Endothelial cell of umbilical vein (primary cell): ENCODE data around the gene CD101. TPM values are rescaled to one million over a fixed set of nuclear protein-coding genes. Genes with fewer than 3 reads are reported as not detected.

Experiments used
- BruUV-seq: library from RNA; stranded (reverse); fragments of 400-500 nt; replicated peaks from 2 replicates; lab custom pipeline; 2021; lab: Mats Ljungman, UMichigan
- CTCF ChIA-PET: fragments of 300-600, 350-600 bp; sonication (Branson Sonifier 250); formaldehyde crosslinking; loops from one replicate; lab custom pipeline; 2021; ENCODE audit warnings: antibody characterized with exemption, inconsistent platforms; lab: Charles Lee
- POLR2A ChIA-PET: fragments of 300-600, 350-600 bp; sonication (Branson Sonifier 250); formaldehyde crosslinking; loops from one replicate; lab custom pipeline; 2021; ENCODE audit warnings: antibody characterized with exemption, inconsistent platforms; lab: Charles Lee
- DNase-seq: peaks from one replicate; pipeline ENCODE4 v3.0.0-alpha.2; 2011; ENCODE audit warnings: low read depth, low spot score
- FAIRE-seq: peaks from 2 replicates; lab custom pipeline; 2011; peaks lifted over from hg19 to GRCh38; lab: Jason Lieb, UNC
- H2AFZ ChIP-seq: 2 replicates; pipeline ENCODE4 v1.6.0; 2012; ENCODE audit warnings: low read depth, low read length, control low read depth, inconsistent platforms
- H3K27ac ChIP-seq: 2 replicates; pipeline ENCODE4 v1.5.1; 2011; ENCODE audit warnings: low read depth, mild to moderate bottlenecking, control low read depth, low read length, moderate library complexity; ENCODE audit not compliant: insufficient read depth
- H3K27me3 ChIP-seq, 2 experiments: 2 replicates each; pipeline versions ENCODE4 v1.6.0 to v1.6.1; 2011; ENCODE audit warnings: low read length in 2 of 2, mixed read lengths in 1 of 2; ENCODE audit not compliant: control insufficient read depth in 2 of 2, insufficient read depth in 2 of 2
- H3K36me3 ChIP-seq, 2 experiments: 2 replicates in 1 of 2; 3 replicates in 1 of 2; pipeline ENCODE4 v1.5.1; 2011; ENCODE audit warnings: low read length in 2 of 2, mild to moderate bottlenecking in 1 of 2, moderate library complexity in 1 of 2; ENCODE audit not compliant: control insufficient read depth in 2 of 2, insufficient read depth in 2 of 2; ENCODE audit errors: extremely low read depth in 1 of 2
- H3K4me1 ChIP-seq: 3 replicates; pipeline ENCODE4 v1.5.1; 2011; ENCODE audit warnings: mild to moderate bottlenecking, low read length; ENCODE audit not compliant: control insufficient read depth, insufficient read depth; ENCODE audit errors: extremely low read depth
- H3K4me2 ChIP-seq: 2 replicates; pipeline ENCODE4 v1.6.1; 2011; ENCODE audit warnings: low read length, control low read depth, mixed read lengths; ENCODE audit not compliant: insufficient read depth
- H3K4me3 ChIP-seq, 3 experiments: fragments of 200-600 bp in 1 of 3; sonication (generic), shearing (Covaris generic) in 1 of 3; replicated peaks in 1 of 3; 2 replicates each; pipeline ENCODE4 v1.5.1; 2011 to 2016; ENCODE audit warnings: control low read depth in 3 of 3, low read length in 3 of 3, mild to moderate bottlenecking in 2 of 3, inconsistent platforms in 1 of 3, low read depth in 1 of 3, moderate library complexity in 1 of 3; ENCODE audit not compliant: insufficient read depth in 1 of 3
- H3K79me2 ChIP-seq: 2 replicates; pipeline ENCODE4 v1.6.0; 2012; ENCODE audit warnings: low read length, inconsistent platforms; ENCODE audit not compliant: control insufficient read depth, insufficient read depth
- H3K9ac ChIP-seq: replicated peaks from 2 replicates; pipeline ENCODE3; 2011; ENCODE audit warnings: low read length, control low read depth; ENCODE audit not compliant: insufficient read depth; ENCODE audit errors: extremely low read depth
- H3K9me1 ChIP-seq: replicated peaks from 3 replicates; pipeline ENCODE4 v1.6.0; 2011; ENCODE audit warnings: mild to moderate bottlenecking, low read length; ENCODE audit not compliant: control insufficient read depth, insufficient read depth; ENCODE audit errors: extremely low read depth
- H3K9me3 ChIP-seq: replicated peaks from 2 replicates; pipeline ENCODE4 v1.5.1; 2012; ENCODE audit warnings: low read length, inconsistent platforms; ENCODE audit not compliant: control insufficient read depth, insufficient read depth
- H4K20me1 ChIP-seq: replicated peaks from 2 replicates; pipeline ENCODE3; 2011; ENCODE audit warnings: mild to moderate bottlenecking, low read length; ENCODE audit not compliant: control insufficient read depth, insufficient read depth; ENCODE audit errors: extremely low read depth
- EZH2 ChIP-seq: IDR thresholded peaks from 2 replicates; pipeline ENCODE4 v1.6.1; 2012; ENCODE audit warnings: borderline replicate concordance, low read depth, mild to moderate bottlenecking, moderate library complexity, low read length, inconsistent platforms; ENCODE audit not compliant: severe bottlenecking
- FOS ChIP-seq: IDR thresholded peaks from 2 replicates; pipeline ENCODE4 v1.6.1; 2011; ENCODE audit warnings: mild to moderate bottlenecking, low read length, moderate library complexity, borderline replicate concordance; ENCODE audit not compliant: insufficient read depth
- GATA2 ChIP-seq: IDR thresholded peaks from 2 replicates; pipeline ENCODE4 v1.7.0; 2011; ENCODE audit warnings: low read depth, mild to moderate bottlenecking, moderate library complexity, mixed read lengths, low read length; ENCODE audit not compliant: insufficient read length, insufficient read depth
- JUN ChIP-seq: IDR thresholded peaks from 2 replicates; pipeline ENCODE4 v1.6.1; 2011; ENCODE audit warnings: borderline replicate concordance, low read depth; ENCODE audit not compliant: insufficient read length, insufficient read depth
- MYC ChIP-seq: IDR thresholded peaks from one replicate; pipeline ENCODE4 v1.6.1; 2011; ENCODE audit warnings: mild to moderate bottlenecking, low read depth, low read length
- POLR2A ChIP-seq: IDR thresholded peaks from 2 replicates; pipeline ENCODE4 v1.6.1; 2012; ENCODE audit warnings: low read depth, mild to moderate bottlenecking, control low read depth, low read length
- POLR2AphosphoS5 ChIP-seq: IDR thresholded peaks from 2 replicates; pipeline ENCODE4 v1.6.1; 2012; ENCODE audit warnings: low read depth, mild to moderate bottlenecking, control low read depth, low read length, moderate library complexity; ENCODE audit not compliant: insufficient read depth
- dilution Hi-C: fragments of 300-500 bp; cut with MboI; formaldehyde crosslinking; loops from one replicate; pipeline ENCODE4 v1.15.0; 2019; ENCODE audit warnings: low sequenced_read_pairs; ENCODE audit not compliant: extremely low pct_ligation_motif_present
- intact Hi-C: fragments of 100-400 bp; cut with micrococcal nuclease; formaldehyde crosslinking; loops from one replicate; pipeline ENCODE4 v1.10.0; 2022
- polyA plus RNA-seq, 4 experiments: library from polyadenylated mRNA; depleted of rRNA in 3 of 4; stranded (reverse) in 3 of 4; unstranded in 1 of 4; fragments of >200 nt; gene quantifications; 2 replicates each; pipeline versions ENCODE4 v1.2.1 to v1.2.3, GENCODE V29; 2011 to 2012; ENCODE audit warnings: missing spikeins in 1 of 4
- total RNA-seq: library from RNA; stranded (reverse); gene quantifications from 2 replicates; pipeline ENCODE4 v1.2.3, GENCODE V29; 2021
- TF ChIP-seq, protein P1 (sequence below): IDR thresholded peaks from 2 replicates; pipeline ENCODE4 v1.6.1; 2011; ENCODE audit not compliant: insufficient read depth, insufficient read length
- TF ChIP-seq, protein P2 (sequence below), 2 donors: IDR thresholded peaks; 1 replicate in 1 of 2; 2 replicates in 1 of 2; pipeline ENCODE4 v1.5.1; 2011; ENCODE audit warnings: low read length in 2 of 2, mild to moderate bottlenecking in 2 of 2, moderate library complexity in 2 of 2, control low read depth in 1 of 2, inconsistent platforms in 1 of 2, low read depth in 1 of 2; ENCODE audit not compliant: insufficient read depth in 1 of 2; ENCODE audit errors: extremely low read depth in 1 of 2

The CD101 gene
- total and polyA plus RNA-seq, 2 donors (not counting 3 experiments of a cell fraction or from before 2014, with no cell fraction given), result 0.04 to 0.97 TPM

DNA sequence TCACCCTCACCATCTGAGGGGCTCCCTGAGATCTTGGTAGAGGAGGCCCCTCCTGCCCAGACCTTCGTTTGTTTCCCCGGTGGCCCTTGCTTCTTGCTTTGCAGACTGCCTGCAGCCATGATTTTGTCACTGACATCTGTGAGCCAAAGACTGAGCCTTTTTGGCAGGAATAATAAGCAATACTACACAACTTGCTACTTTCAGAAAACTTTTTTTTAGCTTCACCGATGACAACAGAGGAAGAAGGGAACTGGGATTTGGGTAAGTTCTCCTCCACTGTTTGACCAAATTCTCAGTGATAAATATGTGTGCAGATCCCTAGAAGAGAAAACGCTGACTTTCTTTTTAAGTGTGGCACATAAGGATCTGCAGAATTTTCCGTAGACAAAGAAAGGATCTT, 11.7 kb upstream of the CD101 start:
- no peaks in the 10 kb centered on the region for H3K9me1 ChIP-seq
- dilution Hi-C loops, result no loop called here
- no peaks in the 10 kb centered on the region for H3K9me3 ChIP-seq
- H3K4me3 ChIP-seq, result no peak overlapping the region
- H3K27ac ChIP-seq, result no peak overlapping the region
- TF ChIP-seq FOS, result no peak
- no peak for TF ChIP-seq JUN
- no peak for TF ChIP-seq EZH2
- no peak for TF ChIP-seq POLR2AphosphoS5
- TF ChIP-seq, protein P1, sequence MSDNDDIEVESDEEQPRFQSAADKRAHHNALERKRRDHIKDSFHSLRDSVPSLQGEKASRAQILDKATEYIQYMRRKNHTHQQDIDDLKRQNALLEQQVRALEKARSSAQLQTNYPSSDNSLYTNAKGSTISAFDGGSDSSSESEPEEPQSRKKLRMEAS, result no peak
- no peak for TF ChIP-seq POLR2A
- TF ChIP-seq, protein P2, sequence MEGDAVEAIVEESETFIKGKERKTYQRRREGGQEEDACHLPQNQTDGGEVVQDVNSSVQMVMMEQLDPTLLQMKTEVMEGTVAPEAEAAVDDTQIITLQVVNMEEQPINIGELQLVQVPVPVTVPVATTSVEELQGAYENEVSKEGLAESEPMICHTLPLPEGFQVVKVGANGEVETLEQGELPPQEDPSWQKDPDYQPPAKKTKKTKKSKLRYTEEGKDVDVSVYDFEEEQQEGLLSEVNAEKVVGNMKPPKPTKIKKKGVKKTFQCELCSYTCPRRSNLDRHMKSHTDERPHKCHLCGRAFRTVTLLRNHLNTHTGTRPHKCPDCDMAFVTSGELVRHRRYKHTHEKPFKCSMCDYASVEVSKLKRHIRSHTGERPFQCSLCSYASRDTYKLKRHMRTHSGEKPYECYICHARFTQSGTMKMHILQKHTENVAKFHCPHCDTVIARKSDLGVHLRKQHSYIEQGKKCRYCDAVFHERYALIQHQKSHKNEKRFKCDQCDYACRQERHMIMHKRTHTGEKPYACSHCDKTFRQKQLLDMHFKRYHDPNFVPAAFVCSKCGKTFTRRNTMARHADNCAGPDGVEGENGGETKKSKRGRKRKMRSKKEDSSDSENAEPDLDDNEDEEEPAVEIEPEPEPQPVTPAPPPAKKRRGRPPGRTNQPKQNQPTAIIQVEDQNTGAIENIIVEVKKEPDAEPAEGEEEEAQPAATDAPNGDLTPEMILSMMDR (IDR thresholded peaks at IDR 0.05; ENCODE audit: extremely low read depth in 1 of 2, insufficient read depth in 1 of 2, low read depth in 1 of 2, low read length in 2 of 2), result no peak
- TF ChIP-seq GATA2, result no peak
- no peak for TF ChIP-seq MYC
- CTCF ChIA-PET, result no interaction called here
- no peaks in the 10 kb centered on the region for H3K4me1 ChIP-seq
- no peaks in the 10 kb centered on the region for H3K27me3 ChIP-seq
- no peak overlapping the region for H3K4me2 ChIP-seq
- H4K20me1 ChIP-seq, result no peaks in the 10 kb centered on the region
- H3K36me3 ChIP-seq, result no peaks in the 10 kb centered on the region
- DNase-seq, result no peak
- no peaks in the 10 kb centered on the region for H3K79me2 ChIP-seq
- POLR2A ChIA-PET, result no interaction called here
- no peak overlapping the region for H3K9ac ChIP-seq
- H2AFZ ChIP-seq, result no peak overlapping the region
- BruUV-seq, result no TSS peak
- no peak for FAIRE-seq
- intact Hi-C loops, result no loop called here
